Measurements from ENCODE around the gene MAK.
"Not testable (repeated sequence)": the region's sequence is repeated elsewhere in the genome, so short reads cannot be mapped to it uniquely, and the experiment has no call there.

Gene MAK

DNA sequence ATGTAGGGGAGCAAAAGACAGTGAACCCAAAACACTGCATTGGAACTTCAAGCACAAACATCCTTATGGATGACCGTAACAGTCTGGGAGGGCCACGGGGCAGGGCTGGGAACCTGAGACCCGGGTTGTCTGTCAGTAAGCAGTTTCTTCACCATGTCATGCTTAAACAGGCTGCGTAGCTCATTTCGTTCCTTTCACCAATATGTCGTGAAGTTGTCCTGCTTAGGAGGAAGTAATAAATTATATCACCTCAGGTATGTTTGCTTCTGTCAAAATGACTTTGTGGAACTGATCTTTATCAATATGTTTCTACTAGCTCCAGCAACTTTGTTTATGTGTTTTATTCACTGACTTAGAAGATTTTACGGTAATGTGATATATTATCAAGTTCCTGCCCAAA is 12.4 kb upstream of the MAK start:
- Histone ChIP-seq H3K4me3 (ENCODE audit: low read depth, low read length) (no peak overlapping the region), H3K27me3 (ENCODE audit: control insufficient read depth, insufficient read depth, low read length) (no peaks in the 10 kb centered on the region), H3K9ac (ENCODE audit: low read depth, low read length) (no peak overlapping the region), H3K4me1 (ENCODE audit: control insufficient read depth, insufficient read depth, low read length) (no peaks in the 10 kb centered on the region), H3K9me3 (ENCODE audit: control insufficient read depth, insufficient read depth, low read length) (no peaks in the 10 kb centered on the region), H3K36me3 (ENCODE audit: control insufficient read depth, insufficient read depth, low read length) (no peaks in the 10 kb centered on the region)

DNA sequence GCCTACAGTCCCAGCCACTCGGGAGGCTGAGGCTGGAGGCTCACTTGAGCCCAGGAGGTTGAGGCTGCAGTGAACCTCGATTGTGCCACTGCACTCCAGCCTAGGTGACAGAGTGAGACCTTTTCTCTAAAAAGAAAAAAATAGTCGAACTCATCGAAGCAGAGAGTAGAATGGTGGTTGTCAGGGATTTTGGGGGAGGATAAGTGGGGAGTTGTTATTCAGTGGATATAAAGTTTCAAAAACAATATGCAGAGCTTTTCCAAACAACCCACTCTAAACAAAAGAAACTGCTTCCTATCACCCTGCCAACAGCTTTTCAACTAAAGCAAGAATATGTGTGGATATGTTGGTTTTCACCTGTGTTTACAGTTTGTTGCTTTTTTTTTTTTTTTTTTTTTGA is 11.6 kb upstream of the MAK start:
- H3K9ac ChIP-seq (ENCODE audit: low read depth, low read length): no peak overlapping the region
- no peaks in the 10 kb centered on the region for H3K4me1 ChIP-seq (ENCODE audit: control insufficient read depth, insufficient read depth, low read length)
- no peak overlapping the region for H3K4me3 ChIP-seq (ENCODE audit: low read depth, low read length)
- no peaks in the 10 kb centered on the region for H3K9me3 ChIP-seq (ENCODE audit: control insufficient read depth, insufficient read depth, low read length)
- no peaks in the 10 kb centered on the region for H3K27me3 ChIP-seq (ENCODE audit: control insufficient read depth, insufficient read depth, low read length)
- no peaks in the 10 kb centered on the region for H3K36me3 ChIP-seq (ENCODE audit: control insufficient read depth, insufficient read depth, low read length)

DNA sequence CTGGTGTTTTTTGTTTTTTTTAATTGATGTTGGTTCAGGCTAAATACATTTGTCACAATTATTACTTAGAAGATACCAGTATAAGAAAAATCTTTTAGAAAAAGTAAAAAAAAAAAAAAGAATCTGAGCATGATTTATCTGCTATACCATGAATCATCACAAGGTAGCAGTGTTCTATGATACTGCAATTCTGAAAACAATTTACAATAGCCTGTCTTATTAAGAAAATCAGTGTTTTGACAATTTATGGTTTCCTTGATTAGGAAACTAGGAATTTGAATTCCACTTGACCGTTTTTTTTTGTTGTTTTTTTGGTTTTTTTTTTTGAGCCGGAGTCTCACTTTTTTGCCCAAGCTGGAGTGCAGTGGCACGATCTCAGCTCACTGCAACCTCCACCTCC is 9.3 kb upstream of the MAK start:
- no peaks in the 10 kb centered on the region for H3K36me3 ChIP-seq (ENCODE audit: control insufficient read depth, insufficient read depth, low read length)
- no peaks in the 10 kb centered on the region for H3K4me1 ChIP-seq (ENCODE audit: control insufficient read depth, insufficient read depth, low read length)
- H3K9me3 ChIP-seq (ENCODE audit: control insufficient read depth, insufficient read depth, low read length): no peaks in the 10 kb centered on the region
- no peaks in the 10 kb centered on the region for H3K27me3 ChIP-seq (ENCODE audit: control insufficient read depth, insufficient read depth, low read length)
- no peak overlapping the region for H3K4me3 ChIP-seq (ENCODE audit: low read depth, low read length)
- H3K9ac ChIP-seq (ENCODE audit: low read depth, low read length): no peak overlapping the region

- Histone ChIP-seq H3K36me3 (ENCODE audit: control insufficient read depth, insufficient read depth, low read length) (no peaks in the 10 kb centered on the region), H3K9me3 (ENCODE audit: control insufficient read depth, insufficient read depth, low read length) (no peaks in the 10 kb centered on the region), H3K4me1 (ENCODE audit: control insufficient read depth, insufficient read depth, low read length) (no peaks in the 10 kb centered on the region), H3K9ac (ENCODE audit: low read depth, low read length) (no peak overlapping the region), H3K27me3 (ENCODE audit: control insufficient read depth, insufficient read depth, low read length) (peaks cover 4% of the 10 kb centered on the region), H3K4me3 (ENCODE audit: low read depth, low read length) (no peak overlapping the region)
Measured at GRCh38 chr6:10843554-10843953, 5.2 kb upstream of the MAK start.

DNA sequence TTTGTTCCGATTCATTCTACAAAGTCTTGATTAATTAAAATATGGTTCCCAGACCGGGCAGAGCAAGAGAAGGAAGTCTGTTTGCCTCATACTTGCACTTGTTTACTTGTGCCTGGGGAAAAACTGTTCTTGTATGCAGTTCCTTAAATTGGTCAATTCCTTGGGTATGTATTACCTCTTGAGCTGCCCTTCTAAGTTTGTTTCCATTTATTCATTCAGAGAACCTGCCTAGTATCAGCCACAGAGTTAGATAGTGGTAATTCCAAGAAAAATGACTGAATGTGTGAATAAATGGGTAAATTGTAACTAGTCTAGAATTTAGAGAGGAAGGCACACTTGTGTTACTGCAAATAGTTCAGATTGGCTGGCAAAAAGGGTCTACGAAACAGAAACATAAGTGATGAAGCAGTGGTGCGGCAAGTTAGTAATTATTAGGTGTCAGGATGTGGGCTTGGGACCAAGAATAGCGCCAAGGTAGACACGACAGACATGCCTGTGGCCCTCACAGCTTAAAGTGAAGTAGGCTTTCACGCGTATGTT is 525 bp upstream of the MAK start:
- Histone ChIP-seq H3K27me3 (ENCODE audit: control insufficient read depth, insufficient read depth, low read length) (peaks cover 20% of the 10 kb centered on the region), H3K4me1 (ENCODE audit: control insufficient read depth, insufficient read depth, low read length) (peaks cover 3% of the 10 kb centered on the region), H3K36me3 (ENCODE audit: control insufficient read depth, insufficient read depth, low read length) (no peaks in the 10 kb centered on the region), H3K4me3 (ENCODE audit: low read depth, low read length) (peak overlapping the region; percentile 77), H3K9me3 (ENCODE audit: control insufficient read depth, insufficient read depth, low read length) (no peaks in the 10 kb centered on the region), H3K9ac (ENCODE audit: low read depth, low read length) (no peak overlapping the region)

DNA sequence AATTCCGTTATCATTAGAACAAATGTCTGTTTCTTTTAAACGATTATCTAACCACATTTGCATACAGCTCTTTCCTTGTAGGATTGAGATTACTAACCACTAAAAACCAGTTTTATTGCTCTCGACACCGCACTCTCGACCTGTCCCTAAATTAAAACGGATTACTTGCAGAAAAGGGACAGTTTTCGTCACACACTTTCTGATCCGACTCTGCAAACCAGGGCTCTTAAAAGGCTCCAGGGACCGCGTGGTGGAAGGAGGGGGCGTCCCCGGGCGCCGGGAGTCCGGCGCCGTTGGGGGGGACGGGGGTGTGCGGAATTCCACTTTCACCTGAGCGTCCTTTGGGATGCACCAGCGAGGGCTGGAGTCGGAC is 731 bp downstream of the MAK start:
- Histone ChIP-seq H3K9ac (ENCODE audit: low read depth, low read length) (peak overlapping the region; percentile 20), H3K9me3 (ENCODE audit: control insufficient read depth, insufficient read depth, low read length) (no peaks in the 10 kb centered on the region), H3K4me3 (ENCODE audit: low read depth, low read length) (peak overlapping the region; percentile 77), H3K27me3 (ENCODE audit: control insufficient read depth, insufficient read depth, low read length) (peaks cover 20% of the 10 kb centered on the region), H3K36me3 (ENCODE audit: control insufficient read depth, insufficient read depth, low read length) (no peaks in the 10 kb centered on the region), H3K4me1 (ENCODE audit: control insufficient read depth, insufficient read depth, low read length) (peaks cover 3% of the 10 kb centered on the region)

GRCh38 chr6:10837009-10837621 is 1.2 kb downstream of the MAK start:
- H3K36me3 ChIP-seq (ENCODE audit: control insufficient read depth, insufficient read depth, low read length): no peaks in the 10 kb centered on the region
- H3K9me3 ChIP-seq (ENCODE audit: control insufficient read depth, insufficient read depth, low read length): no peaks in the 10 kb centered on the region
- H3K9ac ChIP-seq (ENCODE audit: low read depth, low read length): no peak overlapping the region
- H3K27me3 ChIP-seq (ENCODE audit: control insufficient read depth, insufficient read depth, low read length): peaks cover 20% of the 10 kb centered on the region
- peaks cover 3% of the 10 kb centered on the region for H3K4me1 ChIP-seq (ENCODE audit: control insufficient read depth, insufficient read depth, low read length)
- H3K4me3 ChIP-seq (ENCODE audit: low read depth, low read length): peak overlapping the region; percentile 77

DNA sequence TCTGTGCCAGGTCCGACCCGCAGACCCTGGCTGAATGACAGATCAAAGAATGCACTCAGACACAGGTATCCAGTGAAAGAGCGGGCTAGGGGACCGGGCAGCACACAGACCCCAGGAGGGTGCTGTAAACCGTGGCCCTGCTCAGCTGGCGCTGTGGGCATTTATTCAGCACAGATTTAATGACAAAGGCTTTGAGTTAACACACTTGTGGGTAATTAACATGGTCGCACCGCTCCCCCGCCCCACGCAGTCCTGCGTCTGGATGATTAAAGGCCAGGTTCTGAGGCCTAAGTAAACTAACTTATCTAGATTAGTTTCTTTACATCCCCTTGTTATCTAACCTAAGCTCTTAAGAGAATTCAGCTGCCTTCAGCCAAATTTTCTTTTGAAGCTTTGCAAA is 3.5 kb downstream of the MAK start:
- H3K4me1 ChIP-seq (ENCODE audit: control insufficient read depth, insufficient read depth, low read length): peaks cover 3% of the 10 kb centered on the region
- H3K4me3 ChIP-seq (ENCODE audit: low read depth, low read length): no peak overlapping the region
- no peak overlapping the region for H3K9ac ChIP-seq (ENCODE audit: low read depth, low read length)
- H3K36me3 ChIP-seq (ENCODE audit: control insufficient read depth, insufficient read depth, low read length): no peaks in the 10 kb centered on the region
- H3K27me3 ChIP-seq (ENCODE audit: control insufficient read depth, insufficient read depth, low read length): peaks cover 16% of the 10 kb centered on the region
- no peaks in the 10 kb centered on the region for H3K9me3 ChIP-seq (ENCODE audit: control insufficient read depth, insufficient read depth, low read length)

- Histone ChIP-seq H3K4me1 (ENCODE audit: control insufficient read depth, insufficient read depth, low read length) (peaks cover 3% of the 10 kb centered on the region), H3K36me3 (ENCODE audit: control insufficient read depth, insufficient read depth, low read length) (no peaks in the 10 kb centered on the region), H3K9me3 (ENCODE audit: control insufficient read depth, insufficient read depth, low read length) (no peaks in the 10 kb centered on the region), H3K27me3 (ENCODE audit: control insufficient read depth, insufficient read depth, low read length) (peaks cover 12% of the 10 kb centered on the region), H3K9ac (ENCODE audit: low read depth, low read length) (no peak overlapping the region), H3K4me3 (ENCODE audit: low read depth, low read length) (no peak overlapping the region)
Measured at GRCh38 chr6:10831609-10832008, 6.7 kb downstream of the MAK start.

GRCh38 chr6:10824819-10825218 is 13.5 kb downstream of the MAK start:
- H3K4me3 ChIP-seq (ENCODE audit: low read depth, low read length): no peak overlapping the region
- no peaks in the 10 kb centered on the region for H3K36me3 ChIP-seq (ENCODE audit: control insufficient read depth, insufficient read depth, low read length)
- H3K9ac ChIP-seq (ENCODE audit: low read depth, low read length): no peak overlapping the region
- H3K9me3 ChIP-seq (ENCODE audit: control insufficient read depth, insufficient read depth, low read length): no peaks in the 10 kb centered on the region
- H3K27me3 ChIP-seq (ENCODE audit: control insufficient read depth, insufficient read depth, low read length): no peaks in the 10 kb centered on the region
- H3K4me1 ChIP-seq (ENCODE audit: control insufficient read depth, insufficient read depth, low read length): no peaks in the 10 kb centered on the region

GRCh38 chr6:10824297-10824696 is 14.0 kb downstream of the MAK start:
- Histone ChIP-seq H3K4me1 (ENCODE audit: control insufficient read depth, insufficient read depth, low read length) (no peaks in the 10 kb centered on the region), H3K27me3 (ENCODE audit: control insufficient read depth, insufficient read depth, low read length) (no peaks in the 10 kb centered on the region), H3K4me3 (ENCODE audit: low read depth, low read length) (no peak overlapping the region), H3K9ac (ENCODE audit: low read depth, low read length) (no peak overlapping the region), H3K9me3 (ENCODE audit: control insufficient read depth, insufficient read depth, low read length) (no peaks in the 10 kb centered on the region), H3K36me3 (ENCODE audit: control insufficient read depth, insufficient read depth, low read length) (no peaks in the 10 kb centered on the region)

- H3K27me3 ChIP-seq (ENCODE audit: control insufficient read depth, insufficient read depth, low read length); H3K9ac ChIP-seq (ENCODE audit: low read depth, low read length); H3K4me3 ChIP-seq (ENCODE audit: low read depth, low read length); H3K36me3 ChIP-seq (ENCODE audit: control insufficient read depth, insufficient read depth, low read length); H3K9me3 ChIP-seq (ENCODE audit: control insufficient read depth, insufficient read depth, low read length); H3K4me1 ChIP-seq (ENCODE audit: control insufficient read depth, insufficient read depth, low read length): not testable (repeated sequence)
Measured at GRCh38 chr6:10814176-10814575, 24.2 kb downstream of the MAK start.

Measured in iPS-15b (cell line).